ENCODE results near the gene FAXC.

The FAXC gene

GRCh38 chr6:99276747-99277146 lies 72.7 kb downstream of the FAXC start:
- Histone ChIP-seq H4K8ac (ENCODE audit: low read length) (no peak overlapping the region), H3K36me3 (ENCODE audit: control insufficient read depth in 1 of 2, insufficient read depth in 2 of 2, low read depth in 1 of 2, low read length in 2 of 2) (no peaks in the 10 kb centered on the region), H3K4me3 (ENCODE audit: insufficient read depth in 1 of 2, low read depth in 1 of 2, low read length in 2 of 2) (no peak overlapping the region), H2BK15ac (ENCODE audit: low read depth, poor library complexity, severe bottlenecking) (no peak overlapping the region), H2BK5ac (ENCODE audit: low read depth, low read length, poor library complexity, severe bottlenecking) (no peak overlapping the region), H3K9me3 (ENCODE audit: control insufficient read depth, low read length) (no peaks in the 10 kb centered on the region), H3K4ac (ENCODE audit: low read depth in 1 of 2, low read length in 2 of 2) (no peak overlapping the region), H3K14ac (ENCODE audit: low read length in 2 of 2) (no peak overlapping the region), H2BK120ac (ENCODE audit: low read depth, low read length) (no peak overlapping the region), H3K9ac (ENCODE audit: low read length) (no peak overlapping the region), H3K79me1 (replicated peaks; ENCODE audit: low read length, poor library complexity, severe bottlenecking) (no peaks in the 10 kb centered on the region), H3K27ac (ENCODE audit: low read length, poor library complexity, severe bottlenecking) (no peak overlapping the region), H2AFZ (ENCODE audit: low read depth, low read length) (no peak overlapping the region), H3K18ac (ENCODE audit: low read depth in 1 of 2, low read length in 2 of 2) (no peak overlapping the region), H2AK5ac (ENCODE audit: low read length, severe bottlenecking) (no peak overlapping the region), H3K4me1 (ENCODE audit: control insufficient read depth, insufficient read depth, low read depth, low read length) (peaks cover 3% of the 10 kb centered on the region), H3K23ac (ENCODE audit: low read length in 2 of 2) (no peak overlapping the region), H3K27me3 (ENCODE audit: control insufficient read depth in 1 of 2, insufficient read depth in 1 of 2, low read length in 2 of 2) (no peaks in the 10 kb centered on the region), H3K4me2 (ENCODE audit: low read length, poor library complexity, severe bottlenecking) (no peak overlapping the region), H2BK12ac (ENCODE audit: low read length in 2 of 2) (no peak overlapping the region), H4K91ac (ENCODE audit: low read length) (no peak overlapping the region)
- peak; percentile 15 for DNase-seq
- 27% methylated on average over 2 of the region's 2 CpGs for WGBS

GRCh38 chr6:99270826-99271225 lies 78.6 kb downstream of the FAXC start:
- H2BK12ac ChIP-seq (ENCODE audit: low read length in 2 of 2) = no peak overlapping the region
- DNase-seq = no peak
- no peak overlapping the region for H4K8ac ChIP-seq (ENCODE audit: low read length)
- no peak overlapping the region for H2BK5ac ChIP-seq (ENCODE audit: low read depth, low read length, poor library complexity, severe bottlenecking)
- H3K79me1 ChIP-seq (replicated peaks; ENCODE audit: low read length, poor library complexity, severe bottlenecking) = no peaks in the 10 kb centered on the region
- H2AFZ ChIP-seq (ENCODE audit: low read depth, low read length) = no peak overlapping the region
- no peak overlapping the region for H3K23ac ChIP-seq (ENCODE audit: low read length in 2 of 2)
- H2AK5ac ChIP-seq (ENCODE audit: low read length, severe bottlenecking) = no peak overlapping the region
- H3K36me3 ChIP-seq (ENCODE audit: control insufficient read depth in 1 of 2, insufficient read depth in 2 of 2, low read depth in 1 of 2, low read length in 2 of 2) = no peaks in the 10 kb centered on the region
- H3K27me3 ChIP-seq (ENCODE audit: control insufficient read depth in 1 of 2, insufficient read depth in 1 of 2, low read length in 2 of 2) = no peaks in the 10 kb centered on the region
- H3K18ac ChIP-seq (ENCODE audit: low read depth in 1 of 2, low read length in 2 of 2) = no peak overlapping the region
- H3K4me1 ChIP-seq (ENCODE audit: control insufficient read depth, insufficient read depth, low read depth, low read length) = no peaks in the 10 kb centered on the region
- H2BK120ac ChIP-seq (ENCODE audit: low read depth, low read length) = no peak overlapping the region
- H3K4me2 ChIP-seq (ENCODE audit: low read length, poor library complexity, severe bottlenecking) = no peak overlapping the region
- H3K4ac ChIP-seq (ENCODE audit: low read depth in 1 of 2, low read length in 2 of 2) = no peak overlapping the region
- H2BK15ac ChIP-seq (ENCODE audit: low read depth, poor library complexity, severe bottlenecking) = no peak overlapping the region
- H3K27ac ChIP-seq (ENCODE audit: low read length, poor library complexity, severe bottlenecking) = no peak overlapping the region
- no peak overlapping the region for H3K14ac ChIP-seq (ENCODE audit: low read length in 2 of 2)
- no peaks in the 10 kb centered on the region for H3K9me3 ChIP-seq (ENCODE audit: control insufficient read depth, low read length)
- 89% methylated on average over 6 of the region's 7 CpGs for WGBS
- H4K91ac ChIP-seq (ENCODE audit: low read length) = no peak overlapping the region
- no peak overlapping the region for H3K4me3 ChIP-seq (ENCODE audit: insufficient read depth in 1 of 2, low read depth in 1 of 2, low read length in 2 of 2)
- H3K9ac ChIP-seq (ENCODE audit: low read length) = no peak overlapping the region

GRCh38 chr6:99270030-99270429 lies 79.4 kb downstream of the FAXC start:
- H2AFZ ChIP-seq (ENCODE audit: low read depth, low read length) = no peak overlapping the region
- DNase-seq = no peak
- no peak overlapping the region for H2AK5ac ChIP-seq (ENCODE audit: low read length, severe bottlenecking)
- H3K36me3 ChIP-seq (ENCODE audit: control insufficient read depth in 1 of 2, insufficient read depth in 2 of 2, low read depth in 1 of 2, low read length in 2 of 2) = no peaks in the 10 kb centered on the region
- no peak overlapping the region for H3K4ac ChIP-seq (ENCODE audit: low read depth in 1 of 2, low read length in 2 of 2)
- no peak overlapping the region for H3K4me3 ChIP-seq (ENCODE audit: insufficient read depth in 1 of 2, low read depth in 1 of 2, low read length in 2 of 2)
- H4K91ac ChIP-seq (ENCODE audit: low read length) = no peak overlapping the region
- no peak overlapping the region for H3K18ac ChIP-seq (ENCODE audit: low read depth in 1 of 2, low read length in 2 of 2)
- H3K27me3 ChIP-seq (ENCODE audit: control insufficient read depth in 1 of 2, insufficient read depth in 1 of 2, low read length in 2 of 2) = no peaks in the 10 kb centered on the region
- H3K27ac ChIP-seq (ENCODE audit: low read length, poor library complexity, severe bottlenecking) = no peak overlapping the region
- peak overlapping the region in 1 of 2 experiments; percentile 18 for H3K14ac ChIP-seq (ENCODE audit: low read length in 2 of 2)
- no peak overlapping the region for H3K4me2 ChIP-seq (ENCODE audit: low read length, poor library complexity, severe bottlenecking)
- no peak overlapping the region for H2BK5ac ChIP-seq (ENCODE audit: low read depth, low read length, poor library complexity, severe bottlenecking)
- 89% methylated on average over 2 of the region's 2 CpGs for WGBS
- H3K9ac ChIP-seq (ENCODE audit: low read length) = no peak overlapping the region
- H2BK120ac ChIP-seq (ENCODE audit: low read depth, low read length) = no peak overlapping the region
- H4K8ac ChIP-seq (ENCODE audit: low read length) = no peak overlapping the region
- no peaks in the 10 kb centered on the region for H3K79me1 ChIP-seq (replicated peaks; ENCODE audit: low read length, poor library complexity, severe bottlenecking)
- H2BK15ac ChIP-seq (ENCODE audit: low read depth, poor library complexity, severe bottlenecking) = no peak overlapping the region
- no peak overlapping the region for H2BK12ac ChIP-seq (ENCODE audit: low read length in 2 of 2)
- H3K23ac ChIP-seq (ENCODE audit: low read length in 2 of 2) = no peak overlapping the region
- H3K9me3 ChIP-seq (ENCODE audit: control insufficient read depth, low read length) = no peaks in the 10 kb centered on the region
- H3K4me1 ChIP-seq (ENCODE audit: control insufficient read depth, insufficient read depth, low read depth, low read length) = no peaks in the 10 kb centered on the region

GRCh38 chr6:99269207-99269606 lies 80.3 kb downstream of the FAXC start:
- Histone ChIP-seq H3K4me1 (ENCODE audit: control insufficient read depth, insufficient read depth, low read depth, low read length) (no peaks in the 10 kb centered on the region), H3K27ac (ENCODE audit: low read length, poor library complexity, severe bottlenecking) (no peak overlapping the region), H3K79me1 (replicated peaks; ENCODE audit: low read length, poor library complexity, severe bottlenecking) (no peaks in the 10 kb centered on the region), H3K9me3 (ENCODE audit: control insufficient read depth, low read length) (no peaks in the 10 kb centered on the region), H4K91ac (ENCODE audit: low read length) (no peak overlapping the region), H3K4me2 (ENCODE audit: low read length, poor library complexity, severe bottlenecking) (no peak overlapping the region), H3K23ac (ENCODE audit: low read length in 2 of 2) (no peak overlapping the region), H2AK5ac (ENCODE audit: low read length, severe bottlenecking) (no peak overlapping the region), H2AFZ (ENCODE audit: low read depth, low read length) (no peak overlapping the region), H3K4me3 (ENCODE audit: insufficient read depth in 1 of 2, low read depth in 1 of 2, low read length in 2 of 2) (no peak overlapping the region), H3K27me3 (ENCODE audit: control insufficient read depth in 1 of 2, insufficient read depth in 1 of 2, low read length in 2 of 2) (no peaks in the 10 kb centered on the region), H3K14ac (ENCODE audit: low read length in 2 of 2) (no peak overlapping the region), H4K8ac (ENCODE audit: low read length) (no peak overlapping the region), H3K36me3 (ENCODE audit: control insufficient read depth in 1 of 2, insufficient read depth in 2 of 2, low read depth in 1 of 2, low read length in 2 of 2) (no peaks in the 10 kb centered on the region), H2BK5ac (ENCODE audit: low read depth, low read length, poor library complexity, severe bottlenecking) (no peak overlapping the region), H3K9ac (ENCODE audit: low read length) (no peak overlapping the region), H3K18ac (ENCODE audit: low read depth in 1 of 2, low read length in 2 of 2) (no peak overlapping the region), H2BK12ac (ENCODE audit: low read length in 2 of 2) (no peak overlapping the region), H2BK15ac (ENCODE audit: low read depth, poor library complexity, severe bottlenecking) (no peak overlapping the region), H2BK120ac (ENCODE audit: low read depth, low read length) (no peak overlapping the region), H3K4ac (ENCODE audit: low read depth in 1 of 2, low read length in 2 of 2) (no peak overlapping the region)
- 44% methylated on average over 3 of the region's 3 CpGs for whole genome bisulfite sequencing
- DNase-seq = no peak

All from mesenchymal stem cell (in vitro differentiated cells and primary cell).